Brain pericyte (primary cell): ENCODE results near the gene FCGR3A.
"Not testable (repeated sequence)": the region's sequence is repeated elsewhere in the genome, so short reads cannot be mapped to it uniquely, and the experiment has no call there.

Experiments
- DNase-seq: peaks from one replicate; pipeline ENCODE4 v3.0.0-alpha.2; 2012; ENCODE audit warnings: low read depth, low spot score

FCGR3A gene

DNA sequence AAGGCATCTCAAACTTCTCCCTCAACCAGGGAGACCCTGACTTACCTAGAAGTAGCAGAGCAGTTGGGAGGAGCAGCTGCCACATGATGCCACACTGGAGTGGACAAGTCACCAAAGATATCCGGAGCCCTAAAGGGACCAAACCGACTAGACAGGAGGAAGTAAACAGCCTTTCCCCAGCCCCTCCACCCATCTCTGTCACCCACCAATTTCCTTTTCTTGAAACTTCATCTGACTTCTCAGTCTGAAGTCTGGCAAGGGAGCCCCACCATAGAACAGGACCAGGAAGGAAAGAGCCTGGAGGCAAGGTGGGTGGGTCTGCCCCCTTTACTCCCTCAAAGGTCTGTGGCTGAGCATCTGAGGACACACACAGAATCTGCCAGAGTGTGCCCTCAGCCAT, at the start of gene FCGR3A:
Gene FCGR3A (minus strand): TSS at position 167 of the 400 bp plus-strand sequence. CDS start 82 bp downstream, at position 85.
- no peak for DNase-seq

- DNase-seq = not testable (repeated sequence)
Measured at GRCh38 chr1:161597077-161597476, 47.5 kb upstream of the FCGR3A start.

- not testable (repeated sequence) for DNase-seq
Measured at GRCh38 chr1:161595583-161595982, 46.0 kb upstream of the FCGR3A start.

DNA sequence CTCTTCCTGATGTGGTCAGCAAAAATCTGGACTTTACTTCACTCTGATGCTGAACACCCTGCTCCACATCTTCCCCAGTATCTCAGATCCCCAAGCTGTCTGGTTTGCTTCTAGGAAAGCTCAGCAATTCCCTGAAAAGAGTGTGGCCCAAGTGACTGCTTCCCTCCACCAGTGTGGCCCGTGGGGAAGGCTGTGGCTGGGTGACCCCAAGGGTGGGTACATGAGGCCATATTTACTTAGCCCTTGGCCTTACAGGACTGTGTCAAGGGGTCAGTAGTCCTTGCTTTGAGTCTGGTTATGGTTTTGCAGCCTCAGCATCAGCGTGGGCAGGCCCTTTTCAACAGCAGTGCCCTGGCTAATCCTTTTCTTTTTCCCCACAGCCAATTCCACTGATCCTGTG, 45.6 kb upstream of the FCGR3A start:
- not testable (repeated sequence) for DNase-seq

DNA sequence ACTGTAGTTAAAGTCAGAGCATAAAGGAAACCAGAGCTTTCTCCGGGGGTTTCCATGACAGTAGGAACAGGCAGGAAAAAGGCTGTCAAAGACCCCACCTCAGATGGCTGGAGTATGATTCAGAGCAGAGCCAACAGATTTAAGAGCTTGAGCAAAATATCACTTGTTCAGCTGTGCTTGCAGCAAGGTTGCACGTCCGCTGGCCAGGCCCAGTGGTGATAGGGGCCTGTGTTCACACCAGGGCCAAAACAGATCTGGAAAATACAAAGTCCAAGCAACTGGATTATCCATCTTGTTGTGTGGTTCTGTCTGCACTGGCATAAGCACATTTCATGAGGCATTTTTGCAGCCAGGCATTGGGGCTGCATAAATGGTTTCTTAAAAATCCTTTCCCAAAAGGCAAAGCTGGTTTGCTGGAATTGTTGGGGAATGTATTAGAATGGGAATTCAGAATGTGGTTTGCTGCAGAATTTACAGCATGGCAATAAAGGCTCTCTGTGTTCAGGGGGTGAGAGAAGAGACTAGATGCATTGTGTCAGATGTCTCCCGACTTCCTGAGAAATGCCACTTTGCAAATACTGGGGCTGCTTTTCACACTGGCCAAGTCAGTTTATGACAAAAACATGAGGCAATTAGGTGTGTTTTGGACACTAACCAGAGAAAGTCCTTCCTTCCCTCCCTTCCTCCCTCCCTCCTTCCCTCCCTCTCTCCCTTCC, 44.8 kb upstream of the FCGR3A start:
- DNase-seq = not testable (repeated sequence)

DNA sequence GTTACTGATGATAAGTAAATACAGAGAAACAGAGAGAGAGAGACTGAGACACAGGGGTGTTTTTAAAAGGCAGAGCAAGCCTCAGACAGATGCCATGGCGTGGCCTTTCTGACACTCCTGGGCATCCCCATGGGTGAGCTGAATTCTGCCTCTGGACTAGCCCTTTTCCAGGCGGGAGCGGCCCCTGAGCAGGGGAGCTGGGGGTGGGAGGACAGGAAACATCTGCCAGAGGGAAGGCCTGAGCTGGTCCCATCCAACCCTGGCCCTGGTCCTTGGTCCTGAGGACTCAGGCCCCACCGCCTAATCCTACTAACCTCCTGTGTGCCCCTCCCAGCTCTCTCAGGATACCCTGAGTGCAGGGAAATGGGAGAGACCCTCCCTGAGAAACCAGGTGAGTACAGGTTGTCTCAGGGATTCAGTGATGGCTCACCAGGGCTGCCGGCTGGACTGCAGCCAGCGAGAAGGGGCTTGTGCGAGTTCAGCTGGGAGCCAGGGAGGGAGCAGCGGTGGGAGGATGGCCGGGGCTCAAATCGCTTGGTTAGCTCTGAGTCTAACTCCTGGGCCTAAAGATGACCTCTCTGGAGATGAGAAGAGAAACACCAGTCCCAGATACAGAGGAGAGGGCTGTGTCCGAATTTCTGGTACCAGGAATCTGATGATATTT, 43.6 kb upstream of the FCGR3A start:
- not testable (repeated sequence) for DNase-seq

- DNase-seq = not testable (repeated sequence)
Measured at GRCh38 chr1:161592586-161592985, 43.0 kb upstream of the FCGR3A start.

- DNase-seq = not testable (repeated sequence)
Measured at GRCh38 chr1:161589920-161590319, 40.3 kb upstream of the FCGR3A start.

- DNase-seq = not testable (repeated sequence)
Measured at GRCh38 chr1:161589365-161589764, 39.7 kb upstream of the FCGR3A start.

- not testable (repeated sequence) for DNase-seq
Measured at GRCh38 chr1:161588596-161588995, 39.0 kb upstream of the FCGR3A start.

- DNase-seq = not testable (repeated sequence)
Measured at GRCh38 chr1:161582882-161583281, 33.3 kb upstream of the FCGR3A start.

DNA sequence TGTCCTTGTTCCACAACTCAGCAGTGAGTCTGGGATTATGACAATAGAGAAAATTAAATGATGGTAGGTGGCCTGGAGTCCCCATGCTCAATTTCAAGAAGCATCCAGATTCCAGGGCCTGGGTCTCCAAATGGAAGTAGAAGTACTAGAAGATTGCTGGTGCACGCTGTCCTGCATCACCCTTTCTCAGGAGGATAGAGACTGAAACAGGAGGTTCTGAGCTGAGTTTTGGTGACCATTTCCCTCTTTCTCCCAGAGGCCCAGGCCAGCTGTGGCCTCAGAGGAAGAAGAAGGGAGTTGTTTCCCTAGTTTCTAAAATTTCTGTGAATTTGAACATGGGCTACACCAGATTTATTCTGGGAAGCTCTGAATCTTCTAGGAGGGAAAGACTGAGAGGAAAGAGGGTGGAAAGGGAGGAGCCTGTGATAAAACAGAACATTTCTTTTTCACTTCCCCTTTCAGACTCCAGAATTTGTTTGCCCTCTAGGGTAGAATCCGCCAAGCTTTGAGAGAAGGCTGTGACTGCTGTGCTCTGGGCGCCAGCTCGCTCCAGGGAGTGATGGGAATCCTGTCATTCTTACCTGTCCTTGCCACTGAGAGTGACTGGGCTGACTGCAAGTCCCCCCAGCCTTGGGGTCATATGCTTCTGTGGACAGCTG, 31.4 kb upstream of the FCGR3A start:
- DNase-seq = not testable (repeated sequence)

GRCh38 chr1:161579856-161580507, 30.4 kb upstream of the FCGR3A start:
- not testable (repeated sequence) for DNase-seq

GRCh38 chr1:161576676-161577075, 27.1 kb upstream of the FCGR3A start:
- not testable (repeated sequence) for DNase-seq

GRCh38 chr1:161571703-161572102, 22.1 kb upstream of the FCGR3A start:
- not testable (repeated sequence) for DNase-seq

DNA sequence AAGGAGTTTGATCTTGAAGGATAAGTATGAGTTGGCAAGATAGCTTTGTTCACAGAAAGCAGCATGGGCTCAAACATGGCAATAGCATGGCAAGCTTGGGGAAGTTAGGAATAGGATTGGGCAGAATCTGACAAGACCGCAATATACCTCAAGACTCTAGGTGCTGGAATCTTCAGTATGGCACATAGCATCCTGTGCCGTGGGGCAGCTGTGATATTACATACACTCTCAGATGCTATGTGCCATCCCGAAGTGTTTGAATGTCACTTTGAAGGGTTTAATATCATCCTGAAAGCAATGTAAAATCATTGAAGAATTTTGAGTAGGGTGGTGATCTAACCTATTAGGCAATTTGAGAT, 17.0 kb upstream of the FCGR3A start:
- not testable (repeated sequence) for DNase-seq

DNA sequence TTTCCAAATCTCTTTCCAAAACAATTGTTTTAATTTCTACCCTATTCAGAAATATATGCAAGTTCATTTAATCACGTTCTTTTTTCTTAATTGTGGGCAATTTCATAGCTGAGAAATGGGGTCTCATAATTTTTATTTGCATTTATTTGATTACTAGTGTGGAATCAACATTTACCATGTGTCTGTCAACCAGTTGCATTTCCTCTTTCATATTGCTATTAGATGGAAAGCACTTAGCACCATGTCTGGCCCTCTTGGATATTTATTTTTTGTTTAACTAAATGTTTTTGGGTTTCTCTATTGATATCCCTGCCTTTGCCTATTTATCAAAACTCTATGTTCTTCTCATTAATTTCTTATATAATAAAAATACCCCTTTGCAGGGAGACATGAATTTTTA, 13.9 kb upstream of the FCGR3A start:
- not testable (repeated sequence) for DNase-seq

- DNase-seq = not testable (repeated sequence)
Measured at GRCh38 chr1:161562441-161562840, 12.8 kb upstream of the FCGR3A start.

- not testable (repeated sequence) for DNase-seq
Measured at GRCh38 chr1:161560960-161561715, 11.5 kb upstream of the FCGR3A start.

DNA sequence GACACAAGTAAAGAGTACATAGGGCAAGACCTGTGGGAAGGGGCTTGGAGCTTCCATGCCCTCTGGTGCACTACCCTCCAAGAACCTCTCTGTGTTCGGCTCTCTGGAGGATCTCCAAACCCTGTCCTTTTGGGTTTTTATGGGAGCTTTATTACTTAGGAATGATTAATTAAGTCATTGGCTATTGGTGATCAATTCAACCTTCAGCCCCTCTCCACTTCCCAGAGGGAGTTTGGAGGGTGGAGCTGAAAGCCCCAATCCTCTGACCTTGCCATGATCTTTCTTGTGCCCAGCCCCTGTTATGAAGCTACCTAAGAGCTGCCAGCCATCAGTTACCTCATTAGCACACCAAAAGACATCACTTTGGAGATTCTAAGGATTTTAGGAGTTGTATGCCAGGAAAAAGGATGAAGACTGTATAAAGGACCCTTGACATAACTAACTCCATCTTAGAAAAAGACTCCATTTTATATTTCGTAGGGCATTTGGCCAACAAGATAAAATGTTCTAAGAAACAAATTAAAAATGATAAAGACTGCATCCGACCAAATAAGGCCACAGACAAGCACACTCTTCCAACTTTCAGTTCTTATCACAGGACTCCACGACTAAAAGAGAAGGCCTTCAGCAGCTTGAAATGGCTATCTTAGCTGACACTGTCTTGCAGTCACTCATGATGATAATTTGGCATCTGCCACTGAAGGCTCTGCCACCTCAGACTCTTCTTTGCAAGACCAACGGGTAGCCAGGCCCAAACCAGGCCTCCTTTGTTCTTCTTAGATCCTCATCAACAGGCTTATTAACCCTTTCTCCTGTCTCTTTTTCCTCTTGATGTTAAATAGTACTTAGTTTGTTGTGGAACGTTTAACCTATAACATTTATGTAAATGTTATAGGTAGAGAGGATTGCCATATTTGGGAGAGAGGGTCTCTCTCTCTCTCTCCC, 8.2 kb upstream of the FCGR3A start:
- not testable (repeated sequence) for DNase-seq
